Measurements from ENCODE around the gene NUDT21.

GRCh38 chr16:56428091-56428490, 23.0 kb downstream of the NUDT21 start:
- TF ChIP-seq, protein P1, sequence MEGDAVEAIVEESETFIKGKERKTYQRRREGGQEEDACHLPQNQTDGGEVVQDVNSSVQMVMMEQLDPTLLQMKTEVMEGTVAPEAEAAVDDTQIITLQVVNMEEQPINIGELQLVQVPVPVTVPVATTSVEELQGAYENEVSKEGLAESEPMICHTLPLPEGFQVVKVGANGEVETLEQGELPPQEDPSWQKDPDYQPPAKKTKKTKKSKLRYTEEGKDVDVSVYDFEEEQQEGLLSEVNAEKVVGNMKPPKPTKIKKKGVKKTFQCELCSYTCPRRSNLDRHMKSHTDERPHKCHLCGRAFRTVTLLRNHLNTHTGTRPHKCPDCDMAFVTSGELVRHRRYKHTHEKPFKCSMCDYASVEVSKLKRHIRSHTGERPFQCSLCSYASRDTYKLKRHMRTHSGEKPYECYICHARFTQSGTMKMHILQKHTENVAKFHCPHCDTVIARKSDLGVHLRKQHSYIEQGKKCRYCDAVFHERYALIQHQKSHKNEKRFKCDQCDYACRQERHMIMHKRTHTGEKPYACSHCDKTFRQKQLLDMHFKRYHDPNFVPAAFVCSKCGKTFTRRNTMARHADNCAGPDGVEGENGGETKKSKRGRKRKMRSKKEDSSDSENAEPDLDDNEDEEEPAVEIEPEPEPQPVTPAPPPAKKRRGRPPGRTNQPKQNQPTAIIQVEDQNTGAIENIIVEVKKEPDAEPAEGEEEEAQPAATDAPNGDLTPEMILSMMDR (IDR thresholded peaks at IDR 0.05): no peak
- TF ChIP-seq POLR2A (IDR thresholded peaks at IDR 0.05): no peak
